ENCODE results near the gene EBNA1BP2. TPM values are rescaled to one million over a fixed set of nuclear protein-coding genes. Genes with fewer than 3 reads are reported as not detected.
"Not testable (repeated sequence)": the region's sequence is repeated elsewhere in the genome, so short reads cannot be mapped to it uniquely, and the experiment has no call there.

Gene EBNA1BP2, protein sequence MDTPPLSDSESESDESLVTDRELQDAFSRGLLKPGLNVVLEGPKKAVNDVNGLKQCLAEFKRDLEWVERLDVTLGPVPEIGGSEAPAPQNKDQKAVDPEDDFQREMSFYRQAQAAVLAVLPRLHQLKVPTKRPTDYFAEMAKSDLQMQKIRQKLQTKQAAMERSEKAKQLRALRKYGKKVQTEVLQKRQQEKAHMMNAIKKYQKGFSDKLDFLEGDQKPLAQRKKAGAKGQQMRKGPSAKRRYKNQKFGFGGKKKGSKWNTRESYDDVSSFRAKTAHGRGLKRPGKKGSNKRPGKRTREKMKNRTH
- polyA plus RNA-seq (ENCODE audit: insufficient read length in 3 of 3) = 10 to 100 TPM; 74.4 to 81.7 (median 77.5) TPM

DNA sequence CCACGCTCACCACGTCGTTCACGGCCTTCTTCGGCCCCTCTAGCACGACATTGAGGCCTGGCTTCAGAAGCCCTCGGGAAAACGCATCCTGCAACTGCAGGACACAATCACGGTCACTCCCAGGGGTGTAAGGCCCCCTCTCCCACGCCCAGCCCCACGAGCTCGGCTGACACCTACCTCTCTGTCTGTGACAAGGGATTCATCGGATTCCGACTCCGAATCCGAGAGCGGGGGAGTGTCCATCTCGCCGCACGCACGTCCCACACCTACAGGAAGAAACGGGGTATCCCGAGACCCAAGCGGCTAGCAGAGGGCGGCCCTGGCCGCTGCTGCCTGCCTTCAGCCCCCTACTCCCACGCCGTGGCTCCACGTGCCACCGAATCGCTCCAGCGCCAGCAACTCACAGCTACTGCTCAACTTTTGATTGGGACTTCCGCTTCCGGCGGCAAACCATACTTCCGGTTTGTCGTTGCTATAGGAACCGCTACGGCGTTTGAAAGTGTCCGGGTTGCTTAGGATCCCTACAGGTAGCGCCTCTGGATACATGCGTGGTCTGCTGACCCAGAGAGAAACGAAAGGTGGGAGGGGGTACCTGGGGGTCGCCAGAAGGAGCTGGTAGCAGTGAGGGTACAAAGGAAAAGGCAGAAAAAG, at the start of gene EBNA1BP2, which contains the start of gene CFAP57:
TSS of gene EBNA1BP2 (minus strand) at position 415 of the 651 bp plus-strand sequence. CDS start at position 243, 172 bp downstream.
TSS of gene CFAP57 (plus strand) at position 455 of the 651 bp plus-strand sequence. CDS start 424 bp downstream, outside the sequence.
- peak; percentile 93 to 97 (median 93) for DNase-seq (ENCODE audit: low read depth in 3 of 3, low spot score in 2 of 3)

DNA sequence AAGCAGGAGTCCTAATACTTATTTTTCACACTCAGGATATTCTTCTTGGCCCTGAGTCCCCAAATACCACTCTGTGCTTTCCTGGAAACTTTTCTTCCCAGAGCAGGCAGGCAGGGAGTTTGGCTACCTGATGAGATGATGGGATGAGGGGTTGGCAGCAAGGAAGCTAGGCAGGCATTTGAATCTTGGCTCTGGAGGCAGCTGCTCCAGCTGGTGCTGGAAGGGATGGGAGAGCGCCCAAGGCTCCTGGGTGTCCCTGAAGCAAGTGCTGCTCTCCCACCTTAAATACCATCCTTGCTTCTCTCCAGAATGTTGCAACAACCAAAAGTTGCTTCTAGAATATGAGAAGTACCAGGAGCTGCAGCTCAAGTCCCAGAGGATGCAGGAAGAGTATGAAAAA, 49.7 kb upstream of the EBNA1BP2 start:
- no peak for DNase-seq (ENCODE audit: low read depth in 3 of 3, low spot score in 2 of 3)

DNA sequence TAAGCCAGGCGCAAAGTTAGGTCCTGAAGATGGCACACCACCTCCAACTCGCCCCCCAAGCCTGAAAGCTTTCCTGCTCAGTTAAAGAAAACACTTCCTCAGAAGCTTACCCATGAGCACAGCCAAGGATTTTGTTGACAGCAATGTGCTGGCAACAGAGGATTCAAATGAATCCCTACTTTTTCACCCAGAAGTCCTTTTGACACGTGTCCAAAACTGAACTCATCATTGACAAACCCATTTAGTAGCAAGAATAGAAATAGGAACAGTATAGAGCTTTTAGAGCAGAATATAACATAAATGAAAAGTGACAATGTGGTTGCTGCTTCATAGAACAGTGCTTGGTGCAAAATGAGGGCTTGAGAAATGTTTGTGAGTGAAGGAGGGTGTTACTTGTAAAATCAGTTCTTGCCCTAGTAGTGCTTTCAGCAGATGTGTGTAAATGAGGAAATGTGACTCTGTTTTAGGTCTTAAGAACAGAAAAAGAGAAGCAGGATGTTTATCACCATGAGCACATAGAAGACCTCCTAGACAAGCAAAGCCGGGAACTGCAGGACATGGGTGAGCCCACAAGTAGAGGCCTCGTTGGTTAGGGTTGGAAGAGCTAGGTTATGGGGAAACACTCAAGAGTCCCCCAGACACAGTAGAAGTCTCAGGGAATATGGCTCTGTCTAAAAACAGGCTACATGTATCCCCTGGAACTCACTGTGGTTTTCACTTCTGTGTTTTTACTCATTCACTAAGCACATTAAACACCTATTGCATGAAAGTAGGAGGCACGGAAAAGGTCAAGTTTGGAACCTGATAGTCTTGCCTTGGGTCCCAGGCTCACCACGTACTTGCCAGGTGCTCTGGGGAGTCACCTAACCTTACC, 49.1 kb upstream of the EBNA1BP2 start:
- DNase-seq (ENCODE audit: low read depth in 3 of 3, low spot score in 2 of 3) = no peak

DNA sequence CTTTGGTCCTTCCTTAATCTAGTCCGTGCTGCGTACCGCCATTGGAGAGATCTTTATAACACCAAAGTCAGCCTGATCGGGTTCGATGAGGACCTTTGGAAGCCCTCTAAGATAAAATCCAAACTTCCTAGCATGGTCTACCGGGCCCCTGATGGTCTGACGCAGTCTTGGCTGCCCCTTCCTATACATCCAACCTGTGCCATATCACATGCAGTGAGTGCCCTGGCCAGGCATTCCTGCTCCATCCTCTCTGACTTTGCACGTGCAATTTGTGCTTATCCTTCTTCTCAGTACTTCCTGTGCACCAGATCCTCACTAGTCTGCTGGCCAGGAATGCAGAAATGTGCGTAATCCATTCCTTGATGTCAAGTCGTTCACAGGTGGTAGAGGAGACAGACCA, 45.7 kb upstream of the EBNA1BP2 start:
- no peak for DNase-seq (ENCODE audit: low read depth in 3 of 3, low spot score in 2 of 3)

DNA sequence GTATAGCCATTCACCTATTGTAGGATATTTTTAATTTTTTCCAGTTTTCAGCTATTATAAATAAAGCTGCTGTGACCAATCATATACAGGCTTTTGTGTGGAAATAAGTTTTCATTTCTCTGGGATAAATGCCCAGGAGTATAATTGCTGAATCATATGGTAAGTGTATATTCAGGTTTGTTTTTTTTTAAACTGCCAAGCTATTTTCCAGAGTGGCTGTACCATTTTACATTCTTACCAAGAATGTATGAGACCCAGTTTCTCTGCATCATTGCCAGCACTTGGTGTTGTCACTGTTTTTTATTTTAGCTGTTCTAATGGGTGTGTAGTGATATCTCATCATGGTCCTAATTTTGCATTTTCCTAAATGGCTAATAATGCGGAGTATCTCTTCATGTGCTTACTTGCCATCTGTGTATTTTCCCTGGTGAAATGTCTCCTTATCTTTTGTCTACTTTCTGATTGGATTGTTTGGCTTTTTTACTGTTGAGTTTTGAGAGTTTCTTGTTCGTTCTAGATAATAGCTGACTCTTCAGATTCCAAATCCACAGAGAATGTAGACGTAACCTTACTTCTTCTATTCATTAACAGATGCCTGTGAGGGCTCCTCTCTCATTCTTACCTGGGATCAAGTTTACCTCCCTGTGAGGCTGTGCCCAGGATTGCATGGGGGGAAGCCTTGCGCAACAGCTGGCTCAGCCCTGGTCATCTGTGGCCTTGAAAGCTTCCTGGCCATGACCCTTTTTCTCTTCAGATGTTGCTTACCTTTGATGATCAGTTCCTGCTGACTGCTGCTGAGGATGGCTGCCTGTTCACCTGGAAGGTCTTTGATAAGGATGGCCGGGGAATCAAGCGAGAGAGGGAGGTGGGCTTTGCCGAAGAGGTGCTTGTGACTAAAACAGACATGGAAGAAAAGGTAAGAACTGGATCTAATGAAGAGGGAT, 42.7 kb upstream of the EBNA1BP2 start:
- no peak for DNase-seq (ENCODE audit: low read depth in 3 of 3, low spot score in 2 of 3)

DNA sequence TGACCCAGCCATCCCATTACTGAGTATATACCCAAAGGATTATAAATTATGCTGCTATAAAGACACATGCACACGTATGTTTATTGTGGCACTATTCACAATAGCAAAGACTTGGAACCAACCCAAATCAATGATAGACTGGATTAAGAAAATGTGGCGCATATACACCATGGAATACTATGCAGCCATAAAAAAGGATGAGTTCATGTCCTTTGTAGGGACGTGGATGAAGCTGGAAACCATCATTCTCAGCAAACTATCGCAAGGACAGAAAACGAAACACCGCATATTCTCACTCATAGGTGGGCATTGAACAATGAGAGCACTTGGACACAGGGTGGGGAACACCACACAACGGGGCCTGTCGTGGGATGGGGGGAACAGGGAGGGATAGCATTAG, 36.2 kb upstream of the EBNA1BP2 start:
- DNase-seq (ENCODE audit: low read depth in 3 of 3, low spot score in 2 of 3) = not testable (repeated sequence)

DNA sequence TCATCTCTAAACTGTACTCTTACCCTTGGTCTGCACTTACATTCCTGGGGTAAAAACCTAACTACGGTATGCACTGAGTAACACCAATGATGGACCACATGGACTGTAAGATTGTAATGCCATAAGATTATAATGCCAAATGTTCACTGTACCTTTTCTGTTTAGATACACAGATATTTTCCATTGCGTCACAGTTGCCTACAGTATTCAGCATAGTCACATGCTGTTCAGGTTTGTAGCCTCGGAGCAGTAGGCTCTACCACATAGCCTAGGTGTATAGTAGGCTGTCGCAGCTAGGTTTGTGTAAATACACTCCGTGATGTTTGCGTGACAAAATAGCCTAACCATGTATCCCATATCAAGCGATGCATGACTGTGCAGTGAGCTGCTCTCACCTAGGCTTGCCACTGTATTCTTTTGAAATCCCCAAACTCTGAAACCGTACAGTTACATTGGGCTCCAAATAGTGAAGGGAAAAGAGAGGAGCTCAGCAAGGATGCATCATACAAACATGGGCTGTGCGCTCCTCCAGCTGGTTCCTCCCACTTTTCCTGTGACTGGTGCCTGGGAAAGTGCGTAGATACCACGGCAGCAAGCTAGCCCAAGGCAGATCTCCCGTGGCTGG, 35.3 kb upstream of the EBNA1BP2 start:
- DNase-seq (ENCODE audit: low read depth in 3 of 3, low spot score in 2 of 3) = no peak

DNA sequence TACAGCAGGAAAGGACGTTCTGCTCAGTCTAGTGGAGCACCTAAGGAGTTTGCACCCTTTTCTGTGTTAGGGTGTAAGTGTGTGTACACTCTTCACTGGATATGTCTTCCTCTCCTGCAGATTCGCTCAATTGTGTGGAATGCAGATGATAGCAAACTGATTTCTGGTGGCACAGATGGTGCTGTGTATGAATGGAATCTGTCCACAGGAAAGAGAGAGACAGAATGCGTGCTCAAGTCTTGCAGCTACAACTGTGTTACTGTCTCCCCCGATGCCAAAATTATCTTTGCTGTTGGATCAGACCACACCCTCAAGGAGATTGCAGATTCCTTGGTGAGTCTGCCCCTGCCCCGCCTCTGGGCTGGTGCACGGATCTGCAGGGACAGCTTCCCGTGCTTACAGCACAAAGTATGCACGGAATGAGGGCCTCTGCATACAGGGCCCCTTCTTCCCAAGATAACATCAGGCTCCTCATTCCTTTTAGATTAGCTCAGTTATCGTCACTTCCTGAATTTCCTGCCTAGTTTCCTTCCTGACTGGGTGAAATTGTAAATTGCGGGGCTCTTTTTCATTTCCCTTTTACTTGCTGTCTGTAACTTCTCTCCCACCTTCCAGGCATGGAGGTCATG, 34.6 kb upstream of the EBNA1BP2 start:
- DNase-seq (ENCODE audit: low read depth in 3 of 3, low spot score in 2 of 3) = peak; percentile 30 to 33 (median 31)

DNA sequence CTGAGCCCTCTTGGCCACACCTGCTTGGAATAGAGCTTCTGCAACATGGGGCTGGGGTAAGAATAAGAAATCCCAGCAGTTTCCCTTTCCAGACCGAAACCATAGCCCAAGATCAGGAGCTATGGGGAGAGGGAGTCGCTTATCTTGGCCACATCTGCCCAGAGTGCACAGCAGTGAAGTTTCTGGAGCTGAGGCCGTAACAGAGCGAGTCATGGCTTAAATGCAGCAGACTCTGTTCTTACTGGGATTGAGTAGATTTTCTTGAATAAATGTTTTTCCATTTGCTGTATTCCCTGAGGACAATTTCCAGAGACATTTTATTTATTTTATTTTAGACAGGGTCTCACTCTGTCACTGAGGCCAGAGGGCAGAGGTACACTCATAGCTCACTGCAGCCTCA, 33.6 kb upstream of the EBNA1BP2 start:
- no peak for DNase-seq (ENCODE audit: low read depth in 3 of 3, low spot score in 2 of 3)

DNA sequence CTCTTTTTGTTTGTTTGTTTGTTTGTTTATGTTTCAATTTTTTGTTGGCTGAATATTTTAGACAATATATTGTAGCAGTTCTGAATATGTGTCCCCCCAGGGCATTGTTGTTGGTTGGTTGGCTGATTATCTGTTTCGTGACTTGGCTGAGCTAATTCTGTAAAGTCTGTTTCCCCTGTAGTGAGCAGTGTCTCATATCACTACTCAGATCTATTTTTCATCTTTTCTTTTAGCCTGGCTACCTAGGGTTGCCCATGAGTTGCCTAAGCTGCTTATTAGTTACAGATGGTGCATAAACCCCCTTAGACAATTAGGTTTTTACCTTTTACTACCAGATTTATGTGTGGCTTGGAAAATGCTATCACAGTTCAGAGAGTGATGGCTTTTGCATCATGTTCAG, 32.3 kb upstream of the EBNA1BP2 start:
- DNase-seq (ENCODE audit: low read depth in 3 of 3, low spot score in 2 of 3) = no peak

DNA sequence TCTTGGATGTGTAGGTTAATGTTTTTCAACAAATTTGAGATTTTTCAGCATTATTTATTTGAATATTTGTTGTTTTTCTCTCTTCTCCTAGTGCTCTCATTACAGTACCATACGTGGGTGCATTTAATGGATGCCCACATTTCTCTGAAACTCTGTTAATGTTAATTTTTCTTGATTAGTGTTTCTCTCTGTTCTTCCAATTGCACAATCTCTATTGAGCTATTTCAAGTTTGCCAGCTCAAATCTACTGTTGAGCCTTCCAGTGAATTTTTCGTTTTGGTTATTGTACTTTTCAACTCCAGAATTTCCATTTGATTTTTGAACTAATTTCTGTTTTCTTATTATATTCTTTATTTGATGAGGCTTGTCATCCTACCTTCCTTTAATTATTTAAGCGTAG, 31.8 kb upstream of the EBNA1BP2 start:
- DNase-seq (ENCODE audit: low read depth in 3 of 3, low spot score in 2 of 3) = no peak

DNA sequence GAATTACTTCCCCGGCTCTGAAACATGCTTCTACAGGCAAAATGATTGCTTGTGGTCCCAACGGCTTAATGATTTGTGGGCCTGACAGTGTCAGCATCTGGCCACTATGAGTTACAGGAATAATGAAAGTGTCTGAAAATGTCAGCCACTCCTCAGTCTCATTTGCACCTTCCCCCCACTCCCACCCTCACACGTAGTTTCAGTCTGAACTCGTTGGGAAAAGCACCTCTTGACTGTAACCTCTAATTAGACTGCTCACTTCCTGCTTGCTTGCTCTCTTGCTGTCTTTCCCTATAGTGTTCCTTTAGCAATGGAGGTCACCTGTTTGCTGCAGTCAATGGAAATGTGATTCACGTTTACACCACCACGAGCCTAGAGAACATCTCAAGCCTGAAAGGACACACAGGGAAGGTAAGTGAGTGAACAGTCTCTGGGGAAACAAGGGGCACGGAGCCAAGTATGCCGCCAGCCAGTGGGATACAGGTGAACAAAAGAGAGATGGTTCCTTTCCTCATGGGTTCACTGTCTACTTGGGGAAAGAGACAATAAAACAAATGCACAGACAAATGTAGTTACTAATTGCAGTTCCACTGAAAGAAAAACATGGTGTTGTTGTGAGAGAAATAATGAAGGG, 27.1 kb upstream of the EBNA1BP2 start:
- no peak for DNase-seq (ENCODE audit: low read depth in 3 of 3, low spot score in 2 of 3)

DNA sequence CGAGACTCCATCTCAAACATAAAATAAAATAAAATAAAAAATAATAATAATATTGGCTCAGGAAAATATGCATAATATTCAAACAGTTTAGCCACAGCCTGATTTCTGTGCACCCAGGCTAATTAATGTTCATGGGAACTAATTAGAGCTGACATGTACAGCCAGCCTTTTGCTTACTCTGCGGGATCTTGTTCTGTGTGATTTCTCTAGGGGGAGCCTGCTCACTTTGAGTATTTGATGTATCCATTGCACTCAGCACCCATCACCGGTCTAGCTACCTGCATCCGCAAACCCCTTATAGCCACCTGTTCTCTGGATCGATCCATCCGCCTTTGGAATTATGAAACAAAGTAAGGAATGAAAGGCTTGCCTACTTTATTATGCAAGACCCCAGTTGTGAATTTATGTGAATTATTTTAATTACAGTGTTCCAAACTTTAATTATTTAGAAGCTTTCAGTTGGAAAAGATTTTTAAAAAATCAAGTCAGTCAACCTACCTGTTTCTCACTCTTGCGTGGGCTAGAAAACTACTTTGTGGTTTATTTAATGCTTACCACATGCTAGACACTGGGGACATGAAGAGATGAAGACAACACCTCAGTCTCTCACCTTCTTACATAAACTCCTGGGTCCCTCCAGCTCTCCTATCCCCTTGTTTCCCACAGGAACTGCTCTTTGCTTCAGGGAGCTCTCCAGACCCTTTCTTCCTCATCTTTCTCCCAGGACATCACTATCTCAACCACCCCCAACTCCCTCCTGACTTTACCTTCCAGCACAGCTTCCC, 25.4 kb upstream of the EBNA1BP2 start:
- no peak for DNase-seq (ENCODE audit: low read depth in 3 of 3, low spot score in 2 of 3)

DNA sequence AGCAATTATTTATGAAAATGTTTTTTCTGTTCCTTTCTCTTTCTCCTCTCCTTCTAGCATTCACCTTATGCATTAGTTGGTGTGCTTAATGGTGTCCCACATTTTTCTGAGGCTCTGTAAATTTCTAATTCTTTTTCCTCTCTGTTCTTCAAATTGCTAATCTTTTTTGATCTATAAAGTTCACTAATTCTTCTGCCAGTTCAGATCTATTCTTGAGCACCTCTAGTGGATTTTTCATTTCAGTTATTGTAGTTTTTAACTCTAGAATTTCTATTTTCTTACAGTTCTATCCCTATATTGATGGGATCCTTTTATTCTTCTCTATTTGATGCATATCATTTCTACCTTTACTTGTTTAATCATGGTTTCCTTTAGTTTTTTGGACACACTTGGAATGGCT, 22.4 kb upstream of the EBNA1BP2 start:
- DNase-seq (ENCODE audit: low read depth in 3 of 3, low spot score in 2 of 3) = no peak

DNA sequence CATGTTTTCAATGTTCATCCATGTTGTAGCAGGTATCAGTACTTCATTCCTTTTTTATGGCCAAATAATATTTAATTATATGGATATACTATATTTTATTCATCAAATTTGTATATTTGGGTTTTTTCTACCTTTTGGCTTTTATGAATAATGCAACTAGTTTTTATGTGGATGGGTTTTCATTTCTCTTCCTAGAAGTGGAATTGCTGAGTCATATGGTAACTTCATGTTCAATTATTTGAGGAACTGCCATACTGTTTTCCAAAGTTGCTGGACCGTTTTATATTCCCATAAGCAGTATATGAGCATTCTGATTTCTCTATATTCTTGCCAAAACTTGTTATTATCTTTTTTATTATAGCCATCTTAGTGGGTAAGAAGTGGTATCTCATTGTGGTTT, 16.0 kb upstream of the EBNA1BP2 start:
- DNase-seq (ENCODE audit: low read depth in 3 of 3, low spot score in 2 of 3) = no peak

DNA sequence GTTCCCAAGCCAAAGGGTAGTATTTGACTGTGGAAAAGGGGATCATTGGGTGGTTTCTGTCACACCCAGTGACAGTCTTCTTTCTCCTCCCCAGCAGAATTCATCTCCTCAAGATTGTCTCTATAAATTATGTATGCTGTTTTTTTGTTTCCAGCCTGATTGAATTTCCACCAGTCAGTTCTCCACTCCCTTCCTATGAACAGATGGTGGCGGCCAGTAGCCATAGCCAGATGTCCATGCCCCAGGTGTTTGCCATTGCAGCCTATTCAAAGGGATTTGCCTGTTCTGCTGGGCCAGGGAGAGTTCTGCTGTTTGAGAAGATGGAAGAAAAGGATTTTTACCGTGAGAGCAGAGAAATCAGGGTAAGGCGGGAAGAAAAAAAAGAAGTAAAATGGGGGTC, 12.9 kb upstream of the EBNA1BP2 start:
- DNase-seq (ENCODE audit: low read depth in 3 of 3, low spot score in 2 of 3) = no peak

DNA sequence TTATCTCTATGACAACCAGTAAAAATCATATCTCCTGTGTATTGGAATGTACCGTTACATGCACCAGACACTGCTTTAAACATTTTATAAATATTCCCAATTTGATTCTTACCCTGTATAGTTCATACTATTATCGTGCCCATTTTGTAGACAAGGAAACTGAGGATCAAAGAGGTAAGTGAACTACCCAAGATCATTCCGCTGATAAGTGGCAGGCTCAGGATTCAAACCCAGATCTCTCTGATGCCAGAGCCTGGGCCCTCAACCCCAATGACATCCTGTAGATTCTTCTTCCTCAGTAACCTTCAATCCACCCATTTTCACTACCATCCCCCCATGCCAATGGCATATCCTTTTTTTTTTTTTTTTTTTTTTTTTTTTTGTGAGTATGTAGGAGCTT, 12.3 kb upstream of the EBNA1BP2 start:
- DNase-seq (ENCODE audit: low read depth in 3 of 3, low spot score in 2 of 3) = no peak

DNA sequence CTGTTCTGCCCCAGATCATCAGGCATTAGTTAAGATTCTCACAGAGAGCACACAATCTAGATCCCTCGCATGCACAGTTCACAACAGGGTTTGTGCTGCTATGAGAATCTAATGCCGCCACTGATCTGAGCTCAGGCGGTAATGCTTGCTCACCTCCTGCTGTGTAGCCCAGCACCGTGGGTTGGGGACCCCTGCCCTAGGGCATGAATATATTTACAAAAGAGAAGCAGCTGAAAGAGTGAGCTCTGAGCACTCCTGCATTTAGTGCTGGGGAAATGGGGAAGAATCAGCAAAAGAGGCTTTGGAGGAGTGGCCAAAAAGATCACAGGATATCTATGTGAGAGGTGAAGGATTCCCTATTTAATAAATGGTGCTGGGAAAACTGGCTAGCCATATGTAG, 5.6 kb upstream of the EBNA1BP2 start:
- no peak for DNase-seq (ENCODE audit: low read depth in 3 of 3, low spot score in 2 of 3)
